Stimulated activated naive CD8-positive, alpha-beta T cell treated with anti-CD3 and anti-CD28 coated beads, Interleukin-15, Interleukin-2, amounts not matched to agents 100 ng/mL and 50 ng/mL, for 24 hours (primary cell): Measurements from ENCODE around the gene AGPAT2.

Experiments used
- H3K27ac Mint-ChIP-seq: one replicate; pipeline ENCODE4 v1.8.0; 2021; ENCODE audit warnings: mild to moderate bottlenecking, mixed read lengths
- H3K27me3 Mint-ChIP-seq: one replicate; pipeline ENCODE4 v1.8.0; 2021; ENCODE audit warnings: mixed read lengths
- H3K36me3 Mint-ChIP-seq: one replicate; pipeline ENCODE4 v1.8.0; 2021; ENCODE audit warnings: low read depth, mixed read lengths
- H3K4me1 Mint-ChIP-seq: one replicate; pipeline ENCODE4 v1.8.0; 2021; ENCODE audit warnings: low read depth, mixed read lengths
- H3K4me3 Mint-ChIP-seq: one replicate; pipeline ENCODE4 v1.8.0; 2021; ENCODE audit warnings: mild to moderate bottlenecking, mixed read lengths
- H3K9me3 Mint-ChIP-seq: one replicate; pipeline ENCODE4 v1.8.0; 2021; ENCODE audit warnings: mixed read lengths

The AGPAT2 gene

DNA sequence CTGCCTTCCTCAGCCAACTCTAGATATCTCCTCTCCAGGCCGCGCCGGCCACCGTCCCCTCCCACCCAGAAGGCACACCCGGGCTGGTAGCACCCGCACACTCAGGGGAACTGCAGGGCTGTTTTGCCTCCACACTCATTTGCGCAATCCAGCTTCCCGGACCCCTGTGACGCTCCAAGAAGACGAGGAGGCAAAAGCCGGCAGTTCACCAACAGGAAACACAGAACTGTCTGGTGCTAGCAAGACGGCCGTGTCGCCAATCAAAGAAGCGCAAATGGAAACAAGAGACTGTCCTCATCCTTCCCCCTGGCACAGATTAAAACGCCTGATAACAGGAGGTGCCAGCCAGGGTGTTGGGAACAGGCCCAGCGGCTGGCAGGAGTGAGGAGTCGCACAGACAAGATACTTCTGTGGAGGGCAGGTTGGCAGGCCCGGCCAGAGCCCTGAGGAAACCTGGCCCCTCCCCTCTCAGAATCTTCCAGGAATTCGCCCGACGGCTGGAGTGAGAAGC lies 7.8 kb downstream of the AGPAT2 start:
- H3K27ac Mint-ChIP-seq = no peak overlapping the region
- H3K36me3 Mint-ChIP-seq = no peaks in the 10 kb centered on the region
- H3K27me3 Mint-ChIP-seq = no peaks in the 10 kb centered on the region
- no peaks in the 10 kb centered on the region for H3K9me3 Mint-ChIP-seq
- no peaks in the 10 kb centered on the region for H3K4me1 Mint-ChIP-seq
- no peak overlapping the region for H3K4me3 Mint-ChIP-seq

DNA sequence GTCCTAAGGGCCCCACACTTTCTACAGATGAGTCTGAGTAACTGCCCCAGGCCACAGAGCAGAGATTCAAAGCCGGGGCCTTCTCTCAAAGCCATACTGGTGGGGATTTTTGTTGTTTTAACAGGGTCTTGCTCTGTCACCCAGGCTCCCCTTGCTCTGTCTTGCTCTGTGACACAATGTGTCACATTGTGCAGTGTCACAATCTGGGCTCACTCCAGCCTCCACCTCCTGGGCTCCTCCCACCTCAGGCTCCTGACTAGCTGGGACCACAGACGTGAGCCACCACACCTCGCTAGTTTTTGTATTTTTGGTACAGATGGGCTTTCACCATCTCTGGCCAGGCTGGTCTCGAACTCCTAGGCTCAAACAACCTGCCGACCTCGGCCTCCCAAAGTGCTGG lies 8.6 kb downstream of the AGPAT2 start:
- no peaks in the 10 kb centered on the region for H3K4me1 Mint-ChIP-seq

DNA sequence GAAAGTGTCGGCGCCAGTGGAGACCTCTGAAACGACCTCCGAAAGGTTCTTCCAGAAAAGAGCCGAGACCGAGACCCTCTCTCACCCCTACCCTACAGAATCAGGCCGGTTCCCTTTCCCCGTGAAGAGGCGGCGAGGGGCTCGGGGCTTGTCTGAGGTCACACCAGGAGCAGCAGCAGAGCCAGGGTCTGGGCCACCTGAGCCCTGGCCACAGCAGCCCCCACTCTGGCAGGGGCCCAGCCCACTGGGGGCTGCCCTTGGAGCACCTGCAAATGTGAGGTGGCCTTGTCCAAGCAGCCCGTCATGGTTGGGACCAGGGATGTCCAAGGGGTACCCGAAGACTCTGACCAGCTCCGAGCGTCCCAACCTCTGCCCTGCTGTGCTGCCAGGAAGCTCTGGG lies 9.2 kb downstream of the AGPAT2 start:
- no peaks in the 10 kb centered on the region for H3K36me3 Mint-ChIP-seq
- no peak overlapping the region for H3K4me3 Mint-ChIP-seq
- H3K4me1 Mint-ChIP-seq = no peaks in the 10 kb centered on the region
- no peaks in the 10 kb centered on the region for H3K27me3 Mint-ChIP-seq
- no peaks in the 10 kb centered on the region for H3K9me3 Mint-ChIP-seq
- no peak overlapping the region for H3K27ac Mint-ChIP-seq

More for the DNA sequence above, 8.6 kb downstream of the AGPAT2 start:
- Mint-ChIP-seq H3K9me3 (no peaks in the 10 kb centered on the region), H3K36me3 (no peaks in the 10 kb centered on the region), H3K27me3 (no peaks in the 10 kb centered on the region), H3K4me3 (no peak overlapping the region), H3K27ac (no peak overlapping the region)

GRCh38 chr9:136676920-136677686 lies 10.2 kb downstream of the AGPAT2 start:
- H3K9me3 Mint-ChIP-seq = no peaks in the 10 kb centered on the region
- no peaks in the 10 kb centered on the region for H3K4me1 Mint-ChIP-seq
- no peak overlapping the region for H3K4me3 Mint-ChIP-seq
- H3K36me3 Mint-ChIP-seq = no peaks in the 10 kb centered on the region
- no peak overlapping the region for H3K27ac Mint-ChIP-seq
- H3K27me3 Mint-ChIP-seq = no peaks in the 10 kb centered on the region

- Mint-ChIP-seq H3K4me3 (no peak overlapping the region), H3K27ac (no peak overlapping the region), H3K27me3 (no peaks in the 10 kb centered on the region), H3K36me3 (no peaks in the 10 kb centered on the region), H3K9me3 (no peaks in the 10 kb centered on the region), H3K4me1 (no peaks in the 10 kb centered on the region)
These were observed 10.9 kb downstream of the AGPAT2 start for GRCh38 chr9:136676297-136676794.

DNA sequence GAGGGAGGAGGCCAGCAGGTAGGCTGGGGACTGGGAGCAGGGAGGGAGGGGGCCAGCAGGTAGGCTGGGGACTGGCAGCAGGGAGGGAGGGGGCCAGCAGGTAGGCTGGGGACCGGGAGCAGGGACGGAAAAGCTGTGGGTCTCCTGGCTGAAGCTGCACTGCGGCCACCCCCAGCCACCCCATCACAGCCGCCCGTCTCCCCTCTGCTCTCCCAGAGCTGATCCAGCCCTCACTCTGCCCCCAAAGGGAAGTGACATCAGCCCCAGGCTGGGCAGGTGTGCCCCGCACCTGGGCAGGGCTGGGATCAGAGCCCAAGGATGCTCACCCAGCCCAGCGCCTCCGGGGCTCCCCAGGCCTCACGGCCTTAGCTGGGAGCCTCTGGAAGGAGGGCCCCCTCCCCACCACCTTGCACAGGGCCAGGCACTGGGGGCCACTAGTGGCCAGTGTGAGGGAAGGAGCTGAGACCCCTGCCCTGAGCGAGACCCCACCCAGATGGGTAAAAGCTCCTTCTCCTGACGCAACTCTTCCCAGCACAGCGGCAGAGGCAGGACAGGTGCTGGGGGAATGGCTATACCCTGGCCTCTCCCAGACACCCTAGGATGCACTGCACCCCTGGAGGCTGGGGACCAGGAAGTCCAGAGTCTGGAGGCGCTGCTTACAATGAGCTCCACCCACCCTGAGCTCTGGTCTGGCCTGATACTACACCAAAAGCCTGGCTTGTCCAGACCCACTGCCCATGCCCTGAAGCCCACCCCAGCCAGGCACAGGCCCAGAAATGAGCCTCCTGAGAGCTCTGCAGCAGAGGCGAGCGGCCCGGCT lies 11.6 kb downstream of the AGPAT2 start:
- Mint-ChIP-seq H3K9me3 (no peaks in the 10 kb centered on the region), H3K27ac (no peak overlapping the region), H3K27me3 (no peaks in the 10 kb centered on the region), H3K36me3 (no peaks in the 10 kb centered on the region), H3K4me3 (no peak overlapping the region), H3K4me1 (no peaks in the 10 kb centered on the region)

- H3K36me3 Mint-ChIP-seq = no peaks in the 10 kb centered on the region
- H3K4me3 Mint-ChIP-seq = no peak overlapping the region
- H3K27me3 Mint-ChIP-seq = no peaks in the 10 kb centered on the region
- H3K9me3 Mint-ChIP-seq = no peaks in the 10 kb centered on the region
- no peak overlapping the region for H3K27ac Mint-ChIP-seq
- no peaks in the 10 kb centered on the region for H3K4me1 Mint-ChIP-seq
These were observed 12.4 kb downstream of the AGPAT2 start for GRCh38 chr9:136674786-136675349.

DNA sequence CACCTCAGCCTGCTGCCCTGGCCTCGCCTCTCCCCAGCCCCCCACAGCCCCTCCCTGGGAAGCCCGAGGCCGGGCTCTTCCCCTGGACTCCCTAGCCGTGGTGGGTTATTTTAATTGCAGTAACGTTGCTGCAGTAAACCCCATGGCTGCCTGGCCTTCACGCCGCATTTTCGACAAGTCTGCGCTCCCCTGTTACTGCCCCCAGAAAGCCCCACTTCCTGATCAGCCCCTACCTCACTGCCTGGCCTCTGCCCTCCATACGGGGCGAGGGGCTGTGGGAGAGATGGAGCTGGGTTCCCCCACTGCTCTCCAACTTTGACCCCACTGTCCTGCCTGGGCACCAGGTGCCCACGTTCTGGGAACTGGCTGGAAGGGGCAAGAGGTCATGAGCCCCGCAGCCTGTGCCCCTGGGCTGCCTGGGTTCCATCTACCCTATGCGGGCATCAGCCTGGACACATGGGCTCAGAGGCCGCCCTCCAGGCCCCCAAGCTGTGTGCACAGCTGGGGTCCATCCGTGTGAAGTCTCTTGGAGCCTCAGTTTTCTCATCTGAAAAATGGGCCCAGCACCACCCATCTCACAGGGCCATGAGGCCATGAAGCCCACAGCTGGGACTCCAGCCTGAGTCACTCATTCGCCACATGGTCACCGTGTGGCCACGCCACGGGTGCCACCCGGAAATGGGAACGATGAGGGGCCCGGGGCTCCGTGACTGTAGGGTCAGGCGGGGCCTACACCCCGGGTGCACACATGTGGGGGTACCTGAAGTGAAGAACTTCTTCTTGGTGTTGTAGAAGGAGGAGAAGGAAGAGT lies 13.1 kb downstream of the AGPAT2 start:
- Mint-ChIP-seq H3K36me3 (no peaks in the 10 kb centered on the region), H3K4me1 (no peaks in the 10 kb centered on the region), H3K9me3 (no peaks in the 10 kb centered on the region), H3K27ac (no peak overlapping the region), H3K27me3 (no peaks in the 10 kb centered on the region), H3K4me3 (no peak overlapping the region)

DNA sequence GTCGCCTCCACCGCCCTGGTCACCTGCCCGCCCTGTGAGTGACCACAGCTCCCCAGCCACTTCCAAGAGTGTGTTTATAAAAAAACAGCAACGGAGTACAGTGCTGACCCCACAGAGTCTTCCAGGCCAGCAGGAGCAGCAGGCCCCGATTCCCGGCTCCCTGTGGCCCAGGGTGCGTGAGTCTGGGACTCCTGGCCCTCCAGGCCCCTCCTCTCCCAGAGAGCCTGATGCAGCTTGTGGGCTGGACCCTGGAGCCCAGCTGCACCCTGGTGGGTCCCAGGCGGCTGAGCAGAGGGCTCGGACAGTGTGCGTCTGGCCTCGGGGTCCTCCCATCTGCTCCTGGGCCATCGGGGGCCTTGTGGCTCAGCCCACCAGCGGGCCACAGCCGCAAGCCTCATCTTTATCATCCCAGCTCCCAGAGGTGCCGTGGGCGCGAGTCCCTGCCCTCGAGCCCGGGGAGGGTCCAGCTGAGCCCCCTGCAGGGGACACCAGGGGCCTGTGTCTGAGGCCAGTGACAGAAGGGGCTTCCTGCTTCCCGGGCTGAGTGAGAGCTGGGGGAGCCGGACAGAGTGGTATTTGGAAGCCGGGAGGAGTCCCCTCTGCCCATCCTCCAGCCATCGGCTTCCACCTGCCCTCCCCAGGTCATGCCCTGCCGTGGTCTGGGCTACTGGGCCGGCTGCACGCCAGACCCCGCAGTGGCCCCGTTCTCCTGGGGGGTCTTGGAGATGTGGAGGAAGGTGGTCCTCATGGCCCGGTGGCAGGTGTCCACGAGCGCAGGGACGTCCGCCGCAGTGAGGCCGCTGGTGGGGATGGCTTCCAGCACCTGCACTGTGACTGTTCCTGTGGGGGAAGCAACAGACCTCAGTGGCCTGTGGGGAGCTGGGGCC lies 13.9 kb downstream of the AGPAT2 start:
- Mint-ChIP-seq H3K4me1 (peaks cover 4% of the 10 kb centered on the region), H3K27ac (no peak overlapping the region), H3K4me3 (no peak overlapping the region), H3K27me3 (no peaks in the 10 kb centered on the region), H3K9me3 (no peaks in the 10 kb centered on the region), H3K36me3 (no peaks in the 10 kb centered on the region)

- no peaks in the 10 kb centered on the region for H3K9me3 Mint-ChIP-seq
- H3K36me3 Mint-ChIP-seq = no peaks in the 10 kb centered on the region
- H3K4me3 Mint-ChIP-seq = no peak overlapping the region
- peaks cover 4% of the 10 kb centered on the region for H3K4me1 Mint-ChIP-seq
- H3K27ac Mint-ChIP-seq = no peak overlapping the region
- no peaks in the 10 kb centered on the region for H3K27me3 Mint-ChIP-seq
These were observed 14.7 kb downstream of the AGPAT2 start for GRCh38 chr9:136672431-136673087.

GRCh38 chr9:136671646-136672430 lies 15.4 kb downstream of the AGPAT2 start:
- Mint-ChIP-seq H3K27ac (no peak overlapping the region), H3K9me3 (no peaks in the 10 kb centered on the region), H3K27me3 (no peaks in the 10 kb centered on the region), H3K36me3 (no peaks in the 10 kb centered on the region), H3K4me3 (no peak overlapping the region), H3K4me1 (peaks cover 4% of the 10 kb centered on the region)

DNA sequence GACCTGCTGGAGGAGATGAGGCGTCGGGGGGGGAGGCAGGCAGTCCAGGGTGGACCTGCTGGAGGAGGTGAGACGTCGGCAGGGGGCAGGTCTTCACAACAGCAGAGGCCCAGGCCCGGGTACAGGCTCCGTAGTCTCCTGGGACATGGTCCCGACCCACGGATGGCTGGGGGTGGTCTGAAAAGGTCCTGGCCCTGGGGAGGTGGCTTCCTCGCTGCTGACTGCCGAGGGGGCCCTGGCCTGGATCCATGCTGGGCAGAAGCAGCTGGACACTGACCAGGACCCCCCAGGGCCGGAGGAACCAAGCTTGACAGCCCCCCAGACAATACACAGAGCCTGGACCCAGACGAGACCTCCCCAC lies 16.0 kb downstream of the AGPAT2 start:
- no peak overlapping the region for H3K27ac Mint-ChIP-seq
- H3K9me3 Mint-ChIP-seq = no peaks in the 10 kb centered on the region
- no peaks in the 10 kb centered on the region for H3K27me3 Mint-ChIP-seq
- peaks cover 4% of the 10 kb centered on the region for H3K4me1 Mint-ChIP-seq
- no peak overlapping the region for H3K4me3 Mint-ChIP-seq
- no peaks in the 10 kb centered on the region for H3K36me3 Mint-ChIP-seq
